RWPE1 (cell line): ENCODE measurements around the gene HPSE2.

ENCODE experiments used
- CTCF ChIA-PET: fragments of 350-600 bp; sonication (Branson Sonifier 250); formaldehyde crosslinking; extraction: SDS; loops from one replicate; lab custom pipeline; 2021; lab: Yijun Ruan, JAX
- POLR2A ChIA-PET: fragments of 400-600 bp; formaldehyde crosslinking; extraction: SDS; loops from one replicate; lab custom pipeline; 2020; ENCODE audit warnings: antibody characterized with exemption; ENCODE audit not compliant: low non-redundant PET; lab: Yijun Ruan, JAX
- DNase-seq: peaks from one replicate; pipeline ENCODE4 v3.0.0; 2012; ENCODE audit warnings: low spot score
- H3K27ac ChIP-seq: fragments of 450-650 bp; 2 replicates; pipeline ENCODE4 v1.5.1; 2017
- CTCF ChIP-seq: fragments of 450-650 bp; conservative IDR thresholded peaks from 2 replicates; pipeline ENCODE4 v1.5.1; 2017; ENCODE audit warnings: low read depth, mild to moderate bottlenecking

Gene HPSE2

GRCh38 chr10:98694883-98695282 is 540.8 kb downstream of the HPSE2 start:
- TF ChIP-seq CTCF: no peak
- DNase-seq: no peak
- CTCF ChIA-PET: no interaction called here
- no peak overlapping the region for H3K27ac ChIP-seq
- POLR2A ChIA-PET: no interaction called here

- POLR2A ChIA-PET: no interaction called here
- H3K27ac ChIP-seq: no peak overlapping the region
- no peak for TF ChIP-seq CTCF
- CTCF ChIA-PET: no interaction called here
- DNase-seq: no peak
Measured at GRCh38 chr10:98694014-98694413, 541.6 kb downstream of the HPSE2 start.

- H3K27ac ChIP-seq: no peak overlapping the region
- ChIA-PET CTCF (no interaction called here), POLR2A (no interaction called here)
- no peak for DNase-seq
- no peak for TF ChIP-seq CTCF
Measured at GRCh38 chr10:98687685-98688084, 548.0 kb downstream of the HPSE2 start.

- no peak for DNase-seq
- ChIA-PET POLR2A (no interaction called here), CTCF (no interaction called here)
- H3K27ac ChIP-seq: no peak overlapping the region
- no peak for TF ChIP-seq CTCF
Measured at GRCh38 chr10:98684019-98684899, 551.4 kb downstream of the HPSE2 start.

- TF ChIP-seq CTCF: no peak
- CTCF ChIA-PET: interaction anchor here (1.2 kb wide), 1 partner anchor 210 kb away, joined by 3 read pairs; no protein-coding TSS in a partner anchor
- no peak overlapping the region for H3K27ac ChIP-seq
- POLR2A ChIA-PET: no interaction called here
- no peak for DNase-seq
Measured at GRCh38 chr10:98676895-98677294, 558.8 kb downstream of the HPSE2 start.

GRCh38 chr10:98675902-98676301 is 559.8 kb downstream of the HPSE2 start:
- ChIA-PET CTCF (interaction anchor here (1.2 kb wide), 1 partner anchor 209 kb away, joined by 3 read pairs; no protein-coding TSS in a partner anchor), POLR2A (no interaction called here)
- H3K27ac ChIP-seq: no peak overlapping the region
- no peak for DNase-seq
- no peak for TF ChIP-seq CTCF
